ENCODE measurements around the gene CREB5.

GRCh38 chr7:28626624-28627262 lies 214.4 kb downstream of the CREB5 start:
- TF ChIP-seq CTCF (IDR thresholded peaks at IDR 0.05) (peak; percentile 29 to 61 (median 58)), POLR2A (IDR thresholded peaks at IDR 0.05) (no peak), POLR2AphosphoS5 (IDR thresholded peaks at IDR 0.05) (no peak)

All from breast epithelium (tissue), 3 donors.